GM19463 (cell line): ENCODE measurements around the gene PVRIG.
"Not testable (repeated sequence)": the region's sequence is repeated elsewhere in the genome, so short reads cannot be mapped to it uniquely, and the experiment has no call there.

Experiments
- ATAC-seq: cut with Tn5 transposase; IDR thresholded peaks from one replicate; pipeline ENCODE4 v1.9.1; 2021; ENCODE audit warnings: mild to moderate bottlenecking, moderate library complexity; ENCODE audit not compliant: unreplicated experiment

Gene PVRIG

DNA sequence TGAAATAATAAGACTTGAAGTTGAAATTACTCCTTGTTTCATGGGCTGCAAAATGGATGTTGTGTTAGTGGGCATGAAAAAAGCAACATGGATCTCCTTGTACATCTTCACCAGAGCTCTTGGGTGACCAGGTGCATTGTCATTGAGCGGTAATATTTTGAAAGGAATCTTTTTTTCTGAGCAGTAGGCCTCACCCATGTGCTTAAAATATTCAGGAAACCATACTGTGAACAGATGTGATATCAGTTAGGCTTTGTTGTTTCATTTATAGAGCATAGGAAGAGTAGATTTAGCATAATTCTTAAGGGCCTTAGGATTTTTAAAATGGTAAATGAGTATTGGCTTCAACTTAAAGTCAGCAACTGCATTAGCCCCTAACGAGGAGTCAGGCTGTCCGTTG, 26.8 kb upstream of the PVRIG start:
- no peak for ATAC-seq

DNA sequence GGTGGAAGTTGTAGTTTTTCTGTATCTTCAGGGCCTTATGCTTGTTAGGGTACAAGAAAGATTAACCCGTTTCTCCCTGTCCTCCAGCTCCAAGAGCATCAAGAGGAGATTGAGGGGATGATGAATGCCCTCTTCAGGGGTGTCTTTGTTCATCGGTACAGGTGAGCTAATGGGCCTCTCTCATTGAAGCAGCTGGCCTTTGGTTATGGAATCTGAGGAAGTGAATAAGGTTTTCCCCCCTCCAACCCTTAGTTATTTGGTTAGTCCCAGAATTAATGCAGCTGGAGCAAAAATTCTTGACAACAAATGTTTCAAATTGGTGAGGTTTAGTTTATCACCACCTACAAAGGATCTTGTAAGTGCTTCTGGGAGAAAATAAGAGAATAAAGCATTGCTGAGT, 24.5 kb upstream of the PVRIG start:
- no peak for ATAC-seq

DNA sequence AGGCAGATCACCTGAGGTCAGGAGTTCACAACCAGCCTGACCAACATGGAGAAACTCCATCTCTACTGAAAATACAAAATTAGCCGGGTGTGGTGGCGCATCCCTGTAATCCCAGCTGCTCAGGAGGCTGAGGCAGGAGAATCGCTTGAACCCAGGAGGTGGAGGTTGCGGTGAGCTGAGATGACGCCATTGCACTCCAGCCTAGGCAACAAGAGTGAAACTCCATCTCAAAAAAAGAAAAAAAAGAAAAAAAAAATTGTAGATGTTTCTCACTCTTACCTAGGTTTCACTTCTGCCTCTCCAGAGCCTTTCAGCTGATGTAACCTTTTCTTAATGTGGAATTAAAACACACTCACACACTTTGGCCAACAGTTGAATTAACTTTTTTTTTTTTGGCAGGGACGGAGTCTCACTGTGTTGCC, 23.8 kb upstream of the PVRIG start:
- not testable (repeated sequence) for ATAC-seq

DNA sequence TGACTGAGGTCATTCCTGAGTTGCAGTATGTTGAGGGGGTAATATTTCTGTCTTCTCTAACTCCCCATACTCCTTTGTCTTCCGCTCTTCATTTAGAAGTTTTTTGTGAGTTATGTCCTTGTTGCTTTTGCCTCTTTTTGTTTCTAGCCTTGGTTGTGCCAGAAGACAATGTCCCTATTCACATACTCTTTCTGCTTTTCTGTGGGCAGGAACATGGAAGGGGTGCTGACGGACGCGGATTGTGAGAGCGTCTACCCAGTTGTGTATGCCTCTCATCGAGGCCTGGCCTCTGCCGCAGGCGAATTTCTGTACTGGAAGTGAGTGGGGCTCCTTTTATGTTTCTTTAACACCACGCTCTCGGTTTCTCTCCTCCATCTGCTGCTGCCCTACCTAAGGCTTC, 21.5 kb upstream of the PVRIG start:
- ATAC-seq: no peak

DNA sequence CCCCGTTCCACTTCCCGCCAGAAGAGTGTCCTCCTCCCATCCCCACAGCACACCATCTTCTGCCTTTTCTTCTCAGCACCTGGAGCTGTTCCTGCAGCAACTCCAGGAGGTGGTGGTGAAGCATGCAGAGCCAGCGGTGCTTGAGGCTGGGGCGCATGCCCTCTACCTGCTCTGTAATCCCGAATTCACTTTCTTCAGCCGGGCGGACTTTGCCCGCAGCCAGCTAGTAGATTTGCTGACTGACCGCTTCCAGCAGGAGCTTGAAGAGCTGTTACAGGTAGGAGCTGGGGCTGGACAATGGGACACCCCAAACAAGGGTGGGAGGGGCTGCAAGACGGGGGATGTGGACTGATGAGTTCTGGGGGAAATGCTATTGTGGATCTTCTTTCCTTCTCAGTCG, 19.1 kb upstream of the PVRIG start:
- no peak for ATAC-seq

DNA sequence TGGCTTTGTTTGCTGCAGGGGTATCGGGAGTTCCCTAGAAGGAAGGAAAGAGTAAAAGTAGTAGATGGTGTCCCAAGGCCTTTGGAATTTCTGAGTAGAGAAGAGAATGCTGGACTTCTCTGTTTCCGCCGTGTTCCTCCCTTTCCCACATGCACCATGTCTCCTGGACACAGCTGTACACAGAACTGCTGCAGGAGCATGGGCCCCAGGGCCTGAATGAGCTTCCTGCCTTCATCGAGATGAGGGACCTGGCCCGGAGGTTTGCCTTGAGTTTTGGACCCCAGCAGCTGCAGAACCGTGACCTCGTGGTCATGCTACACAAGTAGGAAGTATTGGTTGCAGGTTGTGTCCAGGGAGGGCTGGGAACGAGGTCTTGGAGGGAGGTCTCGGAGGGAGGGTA, 15.3 kb upstream of the PVRIG start:
- ATAC-seq: no peak

DNA sequence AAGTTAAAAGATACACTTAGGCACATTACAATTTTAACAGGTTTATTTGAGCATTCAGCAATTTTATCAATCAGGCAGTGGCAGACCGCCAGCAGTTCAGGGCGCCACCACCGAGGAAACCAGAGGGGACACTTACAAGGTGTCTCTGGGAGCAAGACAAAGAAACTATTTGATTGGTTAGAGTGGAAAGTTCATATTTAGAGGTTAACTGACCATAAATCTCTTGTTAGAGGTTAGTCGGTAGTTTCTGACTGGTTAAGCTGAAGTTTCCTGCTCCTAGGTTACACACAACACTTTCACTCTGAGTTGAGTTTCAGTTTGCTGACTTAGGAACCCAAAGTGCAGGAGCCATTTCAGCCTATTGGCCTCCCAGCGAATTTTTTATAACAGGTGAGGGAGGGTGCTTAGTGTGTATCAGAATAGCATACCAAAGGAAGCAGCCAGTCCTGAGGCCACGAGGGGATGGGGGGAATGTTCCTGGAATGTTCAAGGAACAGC, 10.8 kb upstream of the PVRIG start:
- peak; percentile 75 for ATAC-seq

DNA sequence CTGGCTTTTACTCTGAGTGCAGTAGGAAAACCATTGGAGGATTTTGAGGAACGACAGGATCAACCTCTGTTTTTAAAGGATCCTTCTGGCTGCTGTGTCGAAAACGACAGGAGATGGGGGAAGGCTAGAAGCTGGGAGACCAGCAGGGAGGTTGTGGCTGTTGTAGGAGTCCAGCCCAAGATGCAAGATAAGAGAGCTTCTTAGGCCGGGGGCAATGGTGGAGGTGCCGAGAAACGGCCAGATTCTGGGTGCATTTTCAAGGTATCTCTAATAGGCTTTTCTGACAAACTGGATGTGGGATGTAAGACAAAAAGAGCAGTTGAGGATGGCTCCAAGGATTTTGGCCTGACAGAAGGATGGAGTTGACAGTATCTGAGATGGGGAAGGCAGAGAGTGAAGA, 10.3 kb upstream of the PVRIG start:
- no peak for ATAC-seq

DNA sequence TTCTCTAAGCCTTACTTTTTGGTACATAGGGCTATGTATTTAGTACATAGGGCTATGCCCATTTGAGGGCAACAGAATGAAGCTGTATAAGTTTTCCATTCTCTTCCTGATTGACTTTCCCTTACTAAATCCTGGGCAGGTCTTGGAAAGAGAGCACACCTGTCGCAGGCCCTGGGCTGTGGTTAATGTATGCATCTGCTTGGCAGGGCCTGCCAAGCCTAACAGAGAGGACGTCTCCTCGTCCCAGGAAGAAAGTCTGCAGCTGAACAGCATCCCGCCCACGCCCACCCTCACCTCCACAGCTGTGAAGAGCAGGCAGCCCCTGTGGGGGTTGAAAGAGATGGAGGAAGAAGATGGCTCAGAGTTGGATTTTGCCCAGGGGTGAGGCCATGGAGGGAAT, 8.9 kb upstream of the PVRIG start:
- ATAC-seq: no peak

DNA sequence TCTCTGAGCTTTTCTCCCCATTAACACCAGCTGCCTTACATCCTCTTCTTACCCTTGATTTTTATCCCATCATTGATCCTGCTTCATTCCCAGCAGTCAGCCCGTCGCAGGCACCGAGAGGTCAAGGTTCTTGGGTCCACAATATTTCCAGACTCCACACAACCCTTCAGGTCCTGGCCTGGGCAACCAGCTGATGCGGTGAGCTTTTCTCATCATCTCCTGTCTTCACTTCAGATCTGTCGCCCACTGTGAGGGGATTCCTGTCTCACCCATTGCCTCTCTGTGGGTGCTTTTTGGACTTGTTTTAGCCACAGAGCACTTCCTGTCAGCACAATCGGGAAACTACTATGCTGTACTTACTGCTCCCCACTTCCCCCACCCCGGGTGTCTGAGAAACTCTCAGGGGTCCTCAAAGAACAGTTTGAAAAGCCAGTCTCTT, 8.4 kb upstream of the PVRIG start:
- peak; percentile 46 for ATAC-seq

DNA sequence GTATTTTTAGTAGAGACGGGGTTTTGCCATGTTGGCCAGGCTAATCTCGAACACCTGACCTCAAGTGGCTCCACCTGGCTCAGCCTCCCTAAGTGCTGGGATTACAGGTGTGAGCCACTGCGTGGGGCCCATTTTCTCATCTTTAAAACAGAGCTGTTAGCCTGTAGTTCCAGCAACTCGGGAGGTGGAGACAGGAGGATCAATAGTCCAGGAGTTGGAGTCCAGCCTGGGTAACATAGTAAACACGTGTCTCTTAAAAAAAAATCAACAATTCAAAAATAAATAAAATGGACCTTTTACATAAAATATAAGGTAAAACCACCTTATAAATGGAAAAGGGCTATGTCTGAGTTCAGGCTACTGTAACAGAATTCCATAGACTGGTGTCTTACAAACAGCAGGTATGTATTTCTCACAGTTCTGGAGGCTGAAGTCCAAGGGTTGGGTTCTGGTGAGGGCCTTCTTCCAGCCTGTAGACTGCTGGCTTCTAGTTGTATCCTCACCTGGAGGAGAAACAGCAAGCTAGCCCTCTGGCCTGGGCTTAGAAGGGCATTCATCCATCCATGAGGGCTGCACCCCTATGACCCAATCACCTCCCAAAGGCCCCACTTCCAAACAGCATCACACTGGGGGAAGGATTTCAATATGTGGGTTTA, 7.0 kb upstream of the PVRIG start:
- ATAC-seq: no peak

DNA sequence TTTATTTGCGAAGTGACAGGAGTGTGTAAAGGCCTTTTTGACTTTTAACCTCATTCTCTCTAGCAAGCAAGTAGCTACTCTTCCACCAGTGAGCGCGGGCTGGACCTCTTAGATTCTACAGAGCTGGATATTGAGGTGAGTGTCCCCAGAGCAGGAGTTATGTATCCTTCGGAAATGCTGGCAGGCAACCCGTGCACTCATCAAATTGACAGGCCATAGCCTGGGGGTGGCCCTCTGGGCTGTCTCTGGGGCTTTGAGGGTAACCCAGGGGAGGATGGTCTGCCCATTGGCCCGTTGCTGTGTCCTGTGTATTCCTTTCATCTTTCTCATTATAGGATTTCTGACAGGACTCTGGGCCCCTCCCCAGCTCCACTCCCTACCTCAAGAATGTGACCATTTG, 6.1 kb upstream of the PVRIG start:
- ATAC-seq: no peak

DNA sequence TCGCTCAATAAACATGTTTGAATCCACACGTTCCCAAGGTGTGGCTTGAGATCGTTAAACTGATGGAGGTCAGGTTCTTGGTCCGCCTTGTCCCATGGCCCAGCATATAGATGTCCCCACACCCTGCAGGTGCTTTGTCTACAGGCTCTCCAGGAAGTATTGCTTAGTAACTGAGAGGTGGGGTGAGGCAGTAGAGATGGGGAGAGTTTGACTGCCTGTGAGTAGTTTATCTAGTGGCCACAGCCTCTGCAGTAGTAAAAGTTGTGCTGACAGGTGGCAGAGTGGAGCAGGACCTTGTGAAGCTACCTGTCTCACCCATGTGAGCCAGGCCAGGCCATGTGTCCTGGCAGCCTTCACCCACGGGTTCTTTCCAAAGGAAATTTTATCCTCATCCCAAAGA, 5.4 kb upstream of the PVRIG start:
- not testable (repeated sequence) for ATAC-seq

DNA sequence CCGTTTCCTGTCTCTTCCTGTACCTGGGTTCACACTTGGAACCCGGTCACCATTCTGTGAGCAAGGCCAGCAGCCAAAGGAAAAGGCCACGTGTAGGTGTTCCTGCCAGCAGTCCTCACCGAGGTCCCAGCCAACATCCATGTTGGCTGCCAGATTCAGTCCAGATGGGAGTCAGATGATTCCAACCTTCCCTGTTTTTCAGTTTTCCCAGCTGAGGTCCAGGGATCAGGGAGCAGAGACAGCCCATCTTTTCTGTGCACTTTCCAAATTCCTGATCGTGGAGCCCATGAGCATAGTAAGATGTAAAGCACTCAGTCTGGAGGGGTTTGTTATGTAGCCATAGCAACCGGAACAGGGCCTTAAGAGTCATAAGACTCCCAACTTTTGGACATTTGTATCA, 3.9 kb upstream of the PVRIG start:
- no peak for ATAC-seq

DNA sequence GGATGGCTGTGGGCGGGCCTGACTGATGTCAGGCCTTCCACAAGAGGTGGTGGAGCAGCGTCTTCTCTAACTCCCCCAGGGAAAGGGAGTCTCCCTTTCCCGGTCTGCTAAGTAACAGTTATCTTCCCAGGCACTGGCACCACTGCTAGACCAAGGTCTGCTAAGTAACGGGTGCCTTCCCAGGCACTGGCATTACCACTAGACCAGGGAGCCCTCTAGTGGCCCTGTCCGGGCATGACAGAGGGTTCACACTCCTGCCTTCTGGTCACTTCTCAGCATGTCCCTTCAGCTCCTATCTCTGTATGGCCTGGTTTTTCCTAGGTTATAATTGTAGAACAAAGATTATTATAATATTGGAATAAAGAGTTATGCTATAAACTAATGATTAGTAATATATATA, 1.8 kb upstream of the PVRIG start:
- ATAC-seq: peak; percentile 20

DNA sequence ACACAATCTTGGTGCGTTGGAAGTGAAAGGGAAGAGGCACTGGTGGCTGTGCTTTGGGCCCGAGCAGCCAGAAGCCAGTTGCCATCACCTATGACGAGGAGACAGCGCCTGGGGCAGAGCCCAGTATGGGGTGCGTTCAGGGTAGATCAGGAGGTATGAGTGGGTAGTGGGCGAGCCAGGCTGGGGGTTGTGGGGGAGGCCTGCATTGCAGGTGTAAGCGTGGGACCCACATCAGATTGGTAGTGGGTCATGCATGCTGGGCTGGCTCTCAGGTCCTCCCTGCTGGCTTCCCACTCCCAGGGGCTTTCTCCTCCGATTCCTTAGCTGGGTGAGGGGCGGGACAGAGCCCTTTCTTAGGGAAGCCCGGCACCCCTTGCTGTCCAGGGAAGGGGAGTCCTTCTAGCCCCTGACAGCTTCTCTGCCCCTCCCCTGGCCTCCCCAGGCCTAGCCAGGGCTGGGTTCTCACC, 445 bp upstream of the PVRIG start:
- no peak for ATAC-seq

DNA sequence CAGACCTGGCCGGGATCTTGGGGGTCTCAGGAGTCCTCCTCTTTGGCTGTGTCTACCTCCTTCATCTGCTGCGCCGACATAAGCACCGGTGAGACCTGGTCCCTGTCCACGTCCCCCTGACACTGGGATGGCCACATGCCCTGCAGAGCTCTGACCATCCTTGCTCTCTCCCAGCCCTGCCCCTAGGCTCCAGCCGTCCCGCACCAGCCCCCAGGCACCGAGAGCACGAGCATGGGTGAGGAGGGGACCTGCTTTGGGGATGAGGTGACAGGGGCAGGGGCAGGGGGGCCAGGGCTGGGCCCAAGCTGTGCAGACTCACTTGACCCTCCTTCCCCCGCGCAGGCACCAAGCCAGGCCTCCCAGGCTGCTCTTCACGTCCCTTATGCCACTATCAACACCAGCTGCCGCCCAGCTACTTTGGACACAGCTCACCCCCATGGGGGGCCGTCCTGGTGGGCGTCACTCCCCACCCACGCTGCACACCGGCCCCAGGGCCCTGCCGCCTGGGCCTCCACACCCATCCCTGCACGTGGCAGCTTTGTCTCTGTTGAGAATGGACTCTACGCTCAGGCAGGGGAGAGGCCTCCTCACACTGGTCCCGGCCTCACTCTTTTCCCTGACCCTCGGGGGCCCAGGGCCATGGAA, 959 bp downstream of the PVRIG start:
- peak; percentile 6 for ATAC-seq

DNA sequence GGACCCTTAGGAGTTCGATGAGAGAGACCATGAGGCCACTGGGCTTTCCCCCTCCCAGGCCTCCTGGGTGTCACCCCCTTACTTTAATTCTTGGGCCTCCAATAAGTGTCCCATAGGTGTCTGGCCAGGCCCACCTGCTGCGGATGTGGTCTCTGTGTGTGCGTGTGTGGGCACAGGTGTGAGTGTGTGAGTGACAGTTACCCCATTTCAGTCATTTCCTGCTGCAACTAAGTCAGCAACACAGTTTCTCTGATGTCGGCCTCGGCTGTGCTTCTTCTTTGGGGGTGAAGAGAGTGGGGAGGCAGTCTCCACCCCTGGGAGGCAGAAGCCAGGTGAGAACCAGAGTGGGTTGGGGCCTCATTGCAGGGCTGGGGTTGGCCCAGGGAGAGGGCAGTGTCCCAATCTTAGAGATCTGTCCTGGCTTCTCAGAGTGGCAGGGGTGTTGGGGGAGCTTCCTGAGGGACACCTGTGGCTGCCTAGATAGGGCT, 1.5 kb downstream of the PVRIG start:
- peak; percentile 53 for ATAC-seq

DNA sequence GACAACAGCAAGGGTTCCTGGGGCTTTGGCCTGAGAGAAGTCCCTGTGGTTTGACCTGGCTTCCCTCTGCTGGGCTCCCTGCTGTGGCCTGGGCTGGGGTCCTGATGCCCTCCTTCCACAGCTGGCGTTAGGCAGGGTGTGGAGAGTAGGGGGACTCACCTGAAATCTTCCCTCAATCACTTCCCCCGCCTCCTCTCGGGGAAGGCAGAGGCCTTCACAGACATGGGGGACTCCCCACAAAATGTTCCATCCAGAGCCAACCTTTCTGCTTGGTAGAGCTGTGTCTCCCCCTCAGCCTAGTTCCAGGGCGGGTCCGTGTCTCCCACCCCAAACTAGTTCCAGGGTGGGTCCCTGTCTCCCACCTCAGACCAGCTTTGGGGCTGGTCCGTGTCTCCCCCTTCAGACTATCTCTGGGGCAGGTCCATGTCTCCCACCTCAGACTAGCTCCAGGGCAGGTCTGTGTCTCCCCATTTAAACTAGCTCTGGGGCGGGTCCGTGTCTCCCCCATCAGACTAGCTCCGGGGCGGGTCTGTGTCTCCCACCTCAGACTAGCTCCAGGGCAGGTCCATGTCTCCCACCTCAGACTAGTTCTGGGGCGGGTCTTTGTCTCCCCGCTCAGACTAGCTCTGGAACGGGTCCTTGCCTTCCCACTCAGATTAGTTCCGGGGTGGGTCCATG, 2.2 kb downstream of the PVRIG start:
- ATAC-seq: no peak

DNA sequence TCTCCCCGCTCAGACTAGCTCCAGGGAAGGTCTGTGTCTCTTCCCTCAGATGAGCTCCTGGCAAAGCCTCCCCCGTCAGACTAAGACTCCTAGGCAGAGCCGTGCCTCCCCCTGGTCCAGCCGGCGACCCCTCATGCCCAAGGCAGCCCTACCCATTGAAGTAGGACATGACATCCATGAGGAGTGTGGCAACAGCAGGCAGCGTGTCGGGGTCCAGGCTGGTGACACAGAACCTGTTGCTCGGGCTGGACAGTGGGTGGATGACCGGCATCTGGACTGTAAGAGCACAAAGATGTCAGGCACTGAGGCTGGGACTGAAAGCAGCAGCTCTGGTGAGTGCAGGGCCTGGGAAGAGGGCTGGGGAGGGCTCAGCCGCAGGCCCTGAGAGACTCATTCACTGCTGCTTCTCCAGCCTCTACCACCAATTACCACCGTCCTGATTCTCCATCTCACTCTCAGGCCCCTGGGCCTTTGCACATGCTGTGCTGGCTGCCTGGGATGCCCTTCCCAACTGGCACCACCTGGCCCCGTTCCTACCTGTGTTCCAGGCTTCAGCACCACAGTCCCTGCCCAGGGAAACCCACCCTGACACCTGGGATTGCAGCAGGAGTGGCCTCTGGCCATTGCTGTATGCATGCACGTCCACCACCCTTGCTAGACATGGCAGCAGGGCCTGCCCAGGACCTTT, 2.8 kb downstream of the PVRIG start:
- no peak for ATAC-seq

DNA sequence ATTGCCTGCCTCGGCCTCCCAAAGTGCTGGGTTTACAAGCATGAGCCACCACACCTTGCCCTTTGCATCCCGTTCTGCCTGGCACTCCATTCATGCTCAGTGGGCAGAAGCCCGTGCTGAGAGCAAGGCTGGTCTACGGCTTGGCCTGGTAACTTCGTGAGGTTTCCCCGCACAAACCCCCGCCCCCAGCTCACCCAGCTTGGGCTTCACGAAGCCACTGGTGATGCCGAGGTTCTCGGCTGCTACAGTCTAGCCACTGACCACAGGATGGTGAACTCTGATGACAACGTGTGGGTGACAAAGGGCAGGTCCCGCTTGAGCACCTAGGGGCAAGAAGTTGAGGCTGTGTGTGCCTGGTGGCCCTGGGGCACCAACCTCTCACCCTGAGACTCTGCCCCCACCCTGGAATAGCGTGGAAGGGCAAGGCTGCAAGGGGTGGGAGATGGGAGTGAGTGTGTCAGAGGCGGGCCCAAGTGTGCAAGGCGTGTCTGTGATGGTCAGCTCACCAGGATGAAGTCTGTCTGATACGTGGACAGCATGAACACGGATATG, 3.7 kb downstream of the PVRIG start:
- ATAC-seq: not testable (repeated sequence)
